K562 (cell line): ENCODE measurements around the gene JPH4. TPM values are rescaled to one million over a fixed set of nuclear protein-coding genes. Genes with fewer than 3 reads are reported as not detected.

Experiments
- polyA plus RNA-seq, 8 experiments: library from polyadenylated mRNA; depleted of rRNA in 4 of 8; stranded (reverse) in 5 of 8; unstranded in 3 of 8; fragments of >200 nt; fragmentation: Nextera tagmentation in 2 of 8; fragmentation: Illumina TruSeq in 1 of 8; extraction: Ambion mirVana in 2 of 8; extraction: Trizol in 1 of 8; gene quantifications; 2 replicates each; pipeline versions ENCODE4 v1.2.1 to v1.2.3, GENCODE V29; 2011 to 2014; ENCODE audit warnings: inconsistent platforms in 1 of 8, missing spikeins in 1 of 8
- total RNA-seq, 7 experiments: library from RNA; depleted of rRNA in 6 of 7; stranded (reverse); fragments of >200 nt in 6 of 7; fragmentation: Illumina TruSeq in 2 of 7; extraction: Trizol in 2 of 7; gene quantifications; 2 replicates each; pipeline versions ENCODE4 v1.2.1 to v1.2.3, GENCODE V29; 2011 to 2021; ENCODE audit warnings: low replicate concordance in 1 of 7
- TF ChIP-seq, protein P1 (sequence below): fragments of 250-450 bp; sonication (Bioruptor Pico); IDR thresholded peaks from 2 replicates; pipeline ENCODE4 v1.4.0; 2020; ENCODE audit warnings: mild to moderate bottlenecking, moderate library complexity, borderline replicate concordance
- TF ChIP-seq, protein P2 (sequence below): fragments of 150-350 bp; IDR thresholded peaks from 2 replicates; pipeline ENCODE4 v1.6.1; 2014; ENCODE audit warnings: low read depth, mild to moderate bottlenecking, low read length, borderline replicate concordance

The JPH4 gene
- total and polyA plus RNA-seq, 9 of the 15 experiments (the other 6 are each of a cell fraction or from before 2014, with no cell fraction given) = 0.04 to 0.13 (median 0.06) TPM; not detected in 5

DNA sequence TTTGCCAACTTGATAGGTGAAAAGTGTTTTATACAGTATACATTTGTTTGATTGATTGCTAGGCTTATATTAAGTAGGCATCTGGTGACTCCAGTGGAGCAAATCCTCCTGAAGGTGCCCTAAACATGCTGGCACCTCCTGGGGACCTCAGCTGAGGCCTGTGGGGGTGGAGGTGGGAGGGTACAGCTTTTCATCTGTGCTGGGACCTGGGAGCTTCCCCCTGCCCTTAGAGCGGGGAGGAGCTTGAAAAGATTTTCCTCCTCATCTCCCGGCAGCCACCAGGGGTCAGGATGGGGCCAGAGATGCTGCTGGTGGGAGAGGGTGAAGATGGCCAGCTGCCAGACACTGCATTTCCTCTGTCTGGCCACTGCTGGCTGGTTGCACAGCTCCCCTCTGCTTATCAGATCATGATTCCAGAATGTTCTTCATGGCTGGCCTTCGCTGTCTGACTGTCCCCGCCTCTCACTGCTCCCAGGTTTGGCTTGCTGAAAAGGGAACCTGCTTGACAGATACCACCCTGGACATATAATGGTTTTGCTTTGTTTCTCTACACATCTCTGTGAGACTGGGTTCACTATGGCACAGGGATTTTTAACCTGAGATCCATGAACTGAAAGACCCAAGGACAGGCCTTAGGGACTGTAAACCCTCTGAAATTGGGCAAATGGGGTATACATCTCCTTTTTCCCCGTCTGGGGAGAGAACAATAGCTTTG lies 10.5 kb upstream of the JPH4 start (continued):
- TF ChIP-seq, protein P1, sequence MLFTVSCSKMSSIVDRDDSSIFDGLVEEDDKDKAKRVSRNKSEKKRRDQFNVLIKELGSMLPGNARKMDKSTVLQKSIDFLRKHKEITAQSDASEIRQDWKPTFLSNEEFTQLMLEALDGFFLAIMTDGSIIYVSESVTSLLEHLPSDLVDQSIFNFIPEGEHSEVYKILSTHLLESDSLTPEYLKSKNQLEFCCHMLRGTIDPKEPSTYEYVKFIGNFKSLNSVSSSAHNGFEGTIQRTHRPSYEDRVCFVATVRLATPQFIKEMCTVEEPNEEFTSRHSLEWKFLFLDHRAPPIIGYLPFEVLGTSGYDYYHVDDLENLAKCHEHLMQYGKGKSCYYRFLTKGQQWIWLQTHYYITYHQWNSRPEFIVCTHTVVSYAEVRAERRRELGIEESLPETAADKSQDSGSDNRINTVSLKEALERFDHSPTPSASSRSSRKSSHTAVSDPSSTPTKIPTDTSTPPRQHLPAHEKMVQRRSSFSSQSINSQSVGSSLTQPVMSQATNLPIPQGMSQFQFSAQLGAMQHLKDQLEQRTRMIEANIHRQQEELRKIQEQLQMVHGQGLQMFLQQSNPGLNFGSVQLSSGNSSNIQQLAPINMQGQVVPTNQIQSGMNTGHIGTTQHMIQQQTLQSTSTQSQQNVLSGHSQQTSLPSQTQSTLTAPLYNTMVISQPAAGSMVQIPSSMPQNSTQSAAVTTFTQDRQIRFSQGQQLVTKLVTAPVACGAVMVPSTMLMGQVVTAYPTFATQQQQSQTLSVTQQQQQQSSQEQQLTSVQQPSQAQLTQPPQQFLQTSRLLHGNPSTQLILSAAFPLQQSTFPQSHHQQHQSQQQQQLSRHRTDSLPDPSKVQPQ (CRISPR knock-in tag) = no peak
- TF ChIP-seq, protein P2, sequence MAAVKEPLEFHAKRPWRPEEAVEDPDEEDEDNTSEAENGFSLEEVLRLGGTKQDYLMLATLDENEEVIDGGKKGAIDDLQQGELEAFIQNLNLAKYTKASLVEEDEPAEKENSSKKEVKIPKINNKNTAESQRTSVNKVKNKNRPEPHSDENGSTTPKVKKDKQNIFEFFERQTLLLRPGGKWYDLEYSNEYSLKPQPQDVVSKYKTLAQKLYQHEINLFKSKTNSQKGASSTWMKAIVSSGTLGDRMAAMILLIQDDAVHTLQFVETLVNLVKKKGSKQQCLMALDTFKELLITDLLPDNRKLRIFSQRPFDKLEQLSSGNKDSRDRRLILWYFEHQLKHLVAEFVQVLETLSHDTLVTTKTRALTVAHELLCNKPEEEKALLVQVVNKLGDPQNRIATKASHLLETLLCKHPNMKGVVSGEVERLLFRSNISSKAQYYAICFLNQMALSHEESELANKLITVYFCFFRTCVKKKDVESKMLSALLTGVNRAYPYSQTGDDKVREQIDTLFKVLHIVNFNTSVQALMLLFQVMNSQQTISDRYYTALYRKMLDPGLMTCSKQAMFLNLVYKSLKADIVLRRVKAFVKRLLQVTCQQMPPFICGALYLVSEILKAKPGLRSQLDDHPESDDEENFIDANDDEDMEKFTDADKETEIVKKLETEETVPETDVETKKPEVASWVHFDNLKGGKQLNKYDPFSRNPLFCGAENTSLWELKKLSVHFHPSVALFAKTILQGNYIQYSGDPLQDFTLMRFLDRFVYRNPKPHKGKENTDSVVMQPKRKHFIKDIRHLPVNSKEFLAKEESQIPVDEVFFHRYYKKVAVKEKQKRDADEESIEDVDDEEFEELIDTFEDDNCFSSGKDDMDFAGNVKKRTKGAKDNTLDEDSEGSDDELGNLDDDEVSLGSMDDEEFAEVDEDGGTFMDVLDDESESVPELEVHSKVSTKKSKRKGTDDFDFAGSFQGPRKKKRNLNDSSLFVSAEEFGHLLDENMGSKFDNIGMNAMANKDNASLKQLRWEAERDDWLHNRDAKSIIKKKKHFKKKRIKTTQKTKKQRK = no peak
